GM18519 (cell line): Measurements from ENCODE around the gene NCOA3.

ENCODE experiments used
- ATAC-seq: cut with Tn5 transposase; IDR thresholded peaks from one replicate; pipeline ENCODE4 v1.9.1; 2021; ENCODE audit warnings: mild to moderate bottlenecking, moderate library complexity; ENCODE audit not compliant: unreplicated experiment, low FRiP score

NCOA3 gene

DNA sequence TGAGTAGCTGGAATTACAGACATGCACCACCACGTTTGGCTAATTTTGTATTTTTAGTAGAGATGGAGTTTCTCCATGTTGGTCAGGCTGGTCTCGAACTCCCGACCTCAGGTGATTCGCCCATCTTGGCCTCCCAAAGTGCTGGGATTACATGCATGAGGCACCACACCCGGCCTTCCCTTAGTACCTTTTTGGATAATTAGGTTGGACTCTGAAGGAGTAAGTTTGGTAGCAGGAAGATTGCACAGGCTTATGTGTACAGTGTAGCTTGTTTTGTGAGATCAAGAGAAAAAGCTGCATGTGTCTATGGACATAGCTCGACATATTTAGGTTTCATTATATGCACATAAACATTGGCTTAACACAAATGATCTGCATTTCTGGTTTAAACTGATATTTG is 116.8 kb downstream of the NCOA3 start:
- no peak for ATAC-seq

DNA sequence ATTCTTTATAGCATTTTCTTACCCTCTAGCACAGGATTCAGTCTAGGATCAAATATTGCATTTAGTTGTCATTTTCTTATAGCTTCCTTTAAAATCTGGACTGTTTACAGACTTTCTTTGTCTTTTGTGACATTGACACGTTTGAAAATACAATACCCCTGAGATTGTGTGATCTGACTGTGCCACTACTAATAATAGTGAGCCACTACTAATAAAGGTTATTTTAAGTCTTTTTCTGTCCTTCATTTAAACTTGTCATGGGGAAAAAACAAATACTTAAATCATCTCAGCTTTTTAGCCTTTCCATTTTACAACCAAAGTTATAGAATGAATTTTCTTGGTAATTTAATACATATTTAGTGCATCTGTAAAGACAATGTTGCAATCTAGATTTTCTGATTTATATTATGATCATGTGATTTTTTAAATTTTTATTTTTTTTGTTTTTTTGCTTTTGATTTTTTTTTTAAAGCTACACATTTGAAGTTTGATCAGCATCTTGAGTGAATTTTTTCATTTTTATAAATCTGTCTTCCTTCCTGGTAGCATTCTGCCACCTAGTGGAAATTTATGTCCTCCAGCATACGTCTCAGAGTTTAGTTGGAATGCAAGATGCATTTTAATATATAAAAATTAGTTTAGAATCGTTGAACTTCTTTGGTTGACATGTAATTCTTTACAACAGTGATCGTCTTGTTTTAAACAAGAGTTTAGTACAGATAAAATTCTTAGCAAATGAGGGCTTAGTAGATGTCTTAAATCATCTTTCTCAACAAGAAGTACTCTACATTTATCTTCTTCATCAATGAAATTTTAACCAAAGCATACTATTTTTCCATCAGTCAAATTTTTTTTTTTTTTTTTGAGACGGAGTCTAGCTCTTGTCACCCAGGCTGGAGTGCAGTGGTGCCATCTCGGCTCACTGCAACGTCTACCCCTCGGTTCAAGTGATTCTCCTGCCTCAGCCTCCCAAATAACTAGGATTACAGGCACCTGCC is 119.4 kb downstream of the NCOA3 start:
- ATAC-seq = no peak

DNA sequence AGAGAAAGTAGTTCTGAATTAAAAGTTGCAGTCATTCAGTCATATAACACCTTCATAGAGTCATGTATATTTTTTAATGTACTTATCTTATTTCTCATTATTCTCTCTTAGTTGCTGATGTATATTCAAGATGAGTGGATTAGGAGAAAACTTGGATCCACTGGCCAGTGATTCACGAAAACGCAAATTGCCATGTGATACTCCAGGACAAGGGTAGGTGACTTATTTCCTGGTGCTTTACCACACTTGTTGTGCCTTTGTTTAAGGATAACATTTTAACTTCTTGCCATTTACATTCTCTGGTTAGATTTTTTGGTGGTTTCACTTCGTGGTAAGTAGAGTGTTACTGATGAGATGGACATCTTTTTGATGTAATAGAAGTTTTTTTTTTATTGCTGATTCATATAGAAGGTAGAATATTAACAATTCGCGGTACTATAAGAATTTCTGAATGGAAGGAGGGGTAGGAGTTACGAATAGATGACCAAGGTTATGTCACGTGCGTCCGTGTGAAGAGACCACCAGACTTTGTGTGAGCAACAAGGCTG is 120.5 kb downstream of the NCOA3 start:
- no peak for ATAC-seq

DNA sequence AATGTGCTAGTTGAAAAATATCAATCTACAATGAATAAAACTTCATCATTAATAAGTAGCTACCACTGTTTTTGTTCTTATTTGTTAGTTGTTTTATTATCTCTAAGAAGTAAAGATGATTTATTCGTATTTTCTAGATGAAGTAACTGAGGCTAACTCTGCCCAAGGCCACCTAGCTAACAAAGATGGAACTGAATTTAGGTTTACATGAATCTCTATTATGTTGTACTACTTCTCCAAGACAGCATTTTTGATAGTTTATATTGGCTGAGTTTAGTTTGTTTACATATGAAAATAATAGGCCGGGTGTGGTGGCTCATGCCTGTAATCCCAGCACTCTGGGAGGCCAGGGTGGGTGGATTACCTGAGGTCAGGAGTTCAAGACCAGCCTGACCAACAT is 121.5 kb downstream of the NCOA3 start:
- no peak for ATAC-seq

DNA sequence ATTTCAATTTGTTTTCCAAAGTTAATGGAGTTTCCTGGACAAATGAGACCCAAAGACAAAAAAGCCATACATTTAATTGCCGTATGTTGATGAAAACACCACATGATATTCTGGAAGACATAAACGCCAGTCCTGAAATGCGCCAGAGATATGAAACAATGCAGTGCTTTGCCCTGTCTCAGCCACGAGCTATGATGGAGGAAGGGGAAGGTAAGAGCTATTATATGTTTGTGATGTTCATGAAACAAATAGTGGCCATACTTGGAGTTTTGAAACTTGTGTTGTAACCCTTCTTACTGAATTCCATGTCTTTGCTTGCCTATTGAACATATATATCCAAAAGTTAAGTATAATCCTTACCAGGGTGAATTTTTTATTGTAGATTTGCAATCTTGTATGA is 125.9 kb downstream of the NCOA3 start:
- ATAC-seq = no peak

DNA sequence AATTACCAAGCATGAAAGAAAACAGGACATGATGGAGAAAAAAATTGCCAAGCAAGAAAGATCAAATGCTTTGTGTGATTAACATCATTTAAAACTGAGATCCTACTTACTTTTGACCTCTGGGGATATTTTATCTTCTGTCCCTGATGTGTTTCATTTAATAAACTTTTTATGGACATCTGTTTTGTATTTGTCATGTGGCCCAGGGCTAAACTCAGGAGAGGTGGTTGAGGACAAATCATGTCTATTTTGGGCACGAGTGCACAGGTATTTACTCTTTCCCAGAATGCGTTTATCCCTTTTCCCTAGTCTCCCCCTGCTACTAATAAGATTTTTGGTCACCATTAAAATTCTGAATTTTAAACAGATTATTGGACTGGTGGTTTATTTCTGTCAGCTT is 128.2 kb downstream of the NCOA3 start:
- no peak for ATAC-seq

DNA sequence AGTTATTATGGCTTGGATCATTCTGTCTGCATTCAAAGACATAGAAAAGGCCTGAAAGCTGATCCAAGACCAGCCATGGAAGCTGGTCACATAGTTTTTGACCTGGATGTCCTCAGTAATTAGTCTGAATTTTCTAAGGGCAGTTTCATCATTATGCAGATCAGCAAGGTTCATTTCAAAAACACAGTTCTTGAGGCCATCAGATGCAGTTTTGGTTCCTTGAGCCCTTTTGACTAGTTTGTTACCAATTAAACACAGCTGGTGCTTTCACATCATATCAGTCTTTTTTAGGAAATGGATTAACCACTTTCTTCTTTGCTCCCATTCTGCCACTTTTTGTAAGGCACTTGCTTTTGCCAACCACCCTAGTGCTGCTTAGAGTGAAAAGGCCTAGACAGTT is 129.4 kb downstream of the NCOA3 start:
- ATAC-seq = no peak

DNA sequence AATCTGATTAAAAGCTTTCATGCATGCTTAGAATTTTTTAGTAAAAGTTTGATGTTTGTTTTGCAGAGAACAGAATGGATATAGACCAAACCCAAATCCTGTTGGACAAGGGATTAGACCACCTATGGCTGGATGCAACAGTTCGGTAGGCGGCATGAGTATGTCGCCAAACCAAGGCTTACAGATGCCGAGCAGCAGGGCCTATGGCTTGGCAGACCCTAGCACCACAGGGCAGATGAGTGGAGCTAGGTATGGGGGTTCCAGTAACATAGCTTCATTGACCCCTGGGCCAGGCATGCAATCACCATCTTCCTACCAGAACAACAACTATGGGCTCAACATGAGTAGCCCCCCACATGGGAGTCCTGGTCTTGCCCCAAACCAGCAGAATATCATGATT is 133.6 kb downstream of the NCOA3 start:
- no peak for ATAC-seq

DNA sequence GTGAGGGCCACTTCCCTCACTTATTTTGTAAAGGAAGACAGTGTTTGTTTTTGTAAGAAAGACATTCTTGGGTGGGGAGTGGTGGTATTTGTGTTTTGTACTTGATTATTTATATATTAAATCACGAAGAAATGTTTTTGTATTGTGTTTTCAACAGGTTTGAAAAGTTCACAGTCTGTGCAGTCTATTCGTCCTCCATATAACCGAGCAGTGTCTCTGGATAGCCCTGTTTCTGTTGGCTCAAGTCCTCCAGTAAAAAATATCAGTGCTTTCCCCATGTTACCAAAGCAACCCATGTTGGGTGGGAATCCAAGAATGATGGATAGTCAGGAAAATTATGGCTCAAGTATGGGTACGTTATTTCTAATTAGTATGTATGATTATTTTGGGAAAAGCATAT is 137.2 kb downstream of the NCOA3 start:
- ATAC-seq = no peak

DNA sequence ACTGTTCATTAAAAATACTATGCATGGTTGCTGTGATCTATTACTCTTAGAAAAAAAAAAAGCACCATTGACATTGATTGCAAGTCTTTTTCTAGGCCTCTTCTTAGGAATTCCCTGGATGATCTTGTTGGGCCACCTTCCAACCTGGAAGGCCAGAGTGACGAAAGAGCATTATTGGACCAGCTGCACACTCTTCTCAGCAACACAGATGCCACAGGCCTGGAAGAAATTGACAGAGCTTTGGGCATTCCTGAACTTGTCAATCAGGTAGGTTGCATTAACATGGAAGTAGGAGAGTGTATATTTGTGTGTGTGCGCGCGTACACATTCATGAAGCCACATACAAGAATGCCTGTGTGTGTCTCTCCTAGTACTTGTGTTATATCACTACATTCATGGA is 140.4 kb downstream of the NCOA3 start:
- ATAC-seq = no peak

DNA sequence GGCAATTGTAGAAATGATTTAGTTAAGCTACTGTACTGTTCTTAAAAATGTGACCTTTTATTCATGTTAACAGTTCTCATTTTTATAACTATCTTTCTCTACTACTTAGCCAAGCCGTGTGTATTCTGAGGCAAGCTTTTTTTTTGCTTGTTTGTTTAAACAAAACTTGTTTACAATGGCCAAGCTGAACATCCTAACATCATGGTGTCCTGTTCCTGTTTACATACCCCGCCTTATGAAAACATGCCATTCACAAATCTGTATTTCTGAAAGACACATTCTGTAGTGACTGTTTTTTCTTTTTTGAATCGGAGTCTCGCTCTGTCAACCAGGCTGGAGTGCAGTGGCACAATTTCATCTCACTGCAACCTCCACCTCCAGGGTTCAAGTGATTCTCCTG is 140.9 kb downstream of the NCOA3 start:
- no peak for ATAC-seq

DNA sequence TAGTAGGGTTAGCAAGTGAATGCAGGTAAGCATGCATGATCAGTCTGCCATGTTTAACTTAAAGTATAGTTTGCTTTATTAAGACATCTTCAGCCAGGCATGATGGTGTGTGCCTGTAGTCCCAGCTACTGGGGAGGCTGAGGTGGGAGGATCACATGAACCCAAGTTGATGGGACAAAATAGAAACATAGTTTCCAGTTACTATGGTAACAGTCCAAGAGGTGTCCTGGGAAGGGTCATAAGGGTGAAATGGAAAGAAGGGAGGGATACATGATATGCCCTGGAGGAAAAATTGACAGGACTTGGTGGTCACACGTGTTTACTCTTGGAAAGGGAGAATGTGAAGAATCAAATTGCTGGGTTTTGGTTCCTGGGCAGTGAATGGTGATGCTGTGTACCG is 143.9 kb downstream of the NCOA3 start:
- no peak for ATAC-seq

DNA sequence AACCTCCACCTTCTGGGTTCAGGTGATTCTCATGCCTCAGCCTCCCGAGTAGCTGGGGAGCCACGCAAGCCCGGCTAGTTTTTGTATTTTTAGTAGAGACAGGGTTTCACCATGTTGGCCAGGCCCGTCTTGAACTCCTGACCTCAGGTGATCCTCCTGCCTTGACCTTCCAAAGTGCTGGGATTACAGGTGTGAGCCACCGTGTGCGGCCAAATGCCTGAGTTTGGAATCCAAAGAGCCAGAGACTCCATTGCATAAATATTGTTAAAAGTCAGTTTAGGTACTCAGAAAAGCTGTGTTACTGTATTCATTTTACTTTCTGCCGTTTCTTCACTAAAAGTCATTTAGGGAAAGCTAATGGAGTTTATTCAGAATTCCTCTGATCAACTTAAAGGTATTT is 146.3 kb downstream of the NCOA3 start:
- no peak for ATAC-seq

DNA sequence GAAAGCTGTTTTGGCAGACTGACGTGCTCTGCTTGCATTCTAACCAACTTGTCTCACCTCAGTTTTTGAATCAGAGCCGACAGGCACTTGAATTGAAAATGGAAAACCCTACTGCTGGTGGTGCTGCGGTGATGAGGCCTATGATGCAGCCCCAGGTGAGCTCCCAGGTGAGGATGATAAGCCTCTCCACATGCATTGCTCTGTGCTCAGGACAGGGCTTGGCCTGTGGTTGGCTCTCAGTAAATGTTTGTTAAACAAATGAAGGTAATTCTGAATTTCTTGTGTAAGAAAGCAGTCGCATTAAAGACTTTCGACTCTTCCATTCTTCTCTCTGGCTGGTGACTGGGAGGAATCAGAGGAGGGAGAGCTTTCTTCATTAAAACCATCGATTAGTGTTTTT is 147.3 kb downstream of the NCOA3 start:
- ATAC-seq = no peak

DNA sequence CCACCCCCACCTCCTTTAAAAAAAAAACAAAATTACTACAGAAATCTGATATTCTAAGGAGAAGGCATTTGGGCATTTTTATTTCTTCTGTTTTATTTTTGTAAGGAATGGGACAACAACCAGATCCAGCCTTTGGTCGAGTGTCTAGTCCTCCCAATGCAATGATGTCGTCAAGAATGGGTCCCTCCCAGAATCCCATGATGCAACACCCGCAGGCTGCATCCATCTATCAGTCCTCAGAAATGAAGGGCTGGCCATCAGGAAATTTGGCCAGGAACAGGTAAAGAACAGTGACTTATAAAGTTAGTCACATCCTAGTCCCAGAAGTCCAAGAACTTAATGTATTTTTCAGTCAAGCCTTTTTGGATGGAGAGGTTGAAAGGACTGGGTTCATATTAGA is 150.6 kb downstream of the NCOA3 start:
- ATAC-seq = no peak

DNA sequence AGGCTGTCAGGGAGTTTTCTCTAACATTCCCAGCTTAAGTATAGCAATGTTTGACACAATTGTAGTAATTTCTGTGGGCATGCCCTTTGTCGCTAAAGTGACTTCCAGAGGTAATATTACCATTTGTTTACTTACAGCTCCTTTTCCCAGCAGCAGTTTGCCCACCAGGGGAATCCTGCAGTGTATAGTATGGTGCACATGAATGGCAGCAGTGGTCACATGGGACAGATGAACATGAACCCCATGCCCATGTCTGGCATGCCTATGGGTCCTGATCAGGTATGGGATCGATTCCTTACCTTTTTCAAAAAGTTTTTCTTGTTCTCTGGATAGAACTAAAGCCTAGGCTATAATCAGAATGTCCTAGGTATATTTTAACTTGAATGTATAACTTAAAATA is 151.1 kb downstream of the NCOA3 start:
- no peak for ATAC-seq

DNA sequence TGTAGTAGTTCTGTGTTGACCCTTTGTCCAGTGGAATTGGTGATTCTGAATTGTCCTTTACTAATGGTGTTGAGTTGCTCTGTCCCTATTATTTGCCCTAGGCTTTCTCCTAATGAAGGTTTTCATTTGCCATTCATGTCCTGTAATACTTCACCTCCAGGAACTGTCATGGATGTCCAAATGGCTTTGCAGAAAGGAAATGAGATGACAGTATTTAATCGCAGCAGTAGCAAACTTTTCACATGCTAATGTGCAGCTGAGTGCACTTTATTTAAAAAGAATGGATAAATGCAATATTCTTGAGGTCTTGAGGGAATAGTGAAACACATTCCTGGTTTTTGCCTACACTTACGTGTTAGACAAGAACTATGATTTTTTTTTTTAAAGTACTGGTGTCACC is 152.2 kb downstream of the NCOA3 start:
- no peak for ATAC-seq

DNA sequence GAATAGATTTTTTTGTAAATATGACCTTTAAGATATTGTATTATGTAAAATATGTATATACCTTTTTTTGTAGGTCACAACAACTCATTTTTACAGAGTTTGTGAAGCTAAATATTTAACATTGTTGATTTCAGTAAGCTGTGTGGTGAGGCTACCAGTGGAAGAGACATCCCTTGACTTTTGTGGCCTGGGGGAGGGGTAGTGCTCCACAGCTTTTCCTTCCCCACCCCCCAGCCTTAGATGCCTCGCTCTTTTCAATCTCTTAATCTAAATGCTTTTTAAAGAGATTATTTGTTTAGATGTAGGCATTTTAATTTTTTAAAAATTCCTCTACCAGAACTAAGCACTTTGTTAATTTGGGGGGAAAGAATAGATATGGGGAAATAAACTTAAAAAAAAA is 152.7 kb downstream of the NCOA3 start:
- ATAC-seq = no peak

DNA sequence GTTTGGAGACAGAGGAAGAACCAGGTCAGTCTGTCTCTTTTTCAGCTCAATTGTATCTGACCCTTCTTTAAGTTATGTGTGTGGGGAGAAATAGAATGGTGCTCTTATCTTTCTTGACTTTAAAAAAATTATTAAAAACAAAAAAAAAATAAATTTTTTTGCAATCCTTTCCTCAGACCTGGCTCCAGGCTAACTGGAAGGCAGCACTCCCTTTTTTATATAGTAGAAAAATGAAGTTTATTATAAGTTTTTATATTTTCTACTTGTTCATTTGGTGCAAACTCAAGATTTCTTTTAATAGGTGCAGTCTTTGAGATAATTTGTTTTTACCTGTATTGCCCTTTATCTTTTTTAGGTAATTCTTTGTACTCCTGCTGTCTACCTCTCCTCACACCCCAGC is 153.9 kb downstream of the NCOA3 start:
- no peak for ATAC-seq

DNA sequence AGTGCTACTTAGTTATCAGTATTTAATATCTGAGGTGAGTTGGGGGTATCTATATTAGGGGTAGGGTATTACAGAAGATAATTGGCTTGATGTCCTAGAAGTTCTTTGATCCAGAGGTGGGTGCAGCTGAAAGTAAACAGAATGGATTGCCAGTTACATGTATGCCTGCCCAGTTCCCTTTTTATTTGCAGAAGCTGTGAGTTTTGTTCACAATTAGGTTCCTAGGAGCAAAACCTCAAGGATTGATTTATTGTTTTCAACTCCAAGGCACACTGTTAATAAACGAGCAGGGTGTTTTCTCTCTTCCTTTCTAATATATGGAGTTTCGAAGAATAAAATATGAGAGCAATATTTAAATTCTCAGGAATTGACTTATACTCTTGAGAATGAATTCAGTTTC is 154.6 kb downstream of the NCOA3 start:
- ATAC-seq = no peak

DNA sequence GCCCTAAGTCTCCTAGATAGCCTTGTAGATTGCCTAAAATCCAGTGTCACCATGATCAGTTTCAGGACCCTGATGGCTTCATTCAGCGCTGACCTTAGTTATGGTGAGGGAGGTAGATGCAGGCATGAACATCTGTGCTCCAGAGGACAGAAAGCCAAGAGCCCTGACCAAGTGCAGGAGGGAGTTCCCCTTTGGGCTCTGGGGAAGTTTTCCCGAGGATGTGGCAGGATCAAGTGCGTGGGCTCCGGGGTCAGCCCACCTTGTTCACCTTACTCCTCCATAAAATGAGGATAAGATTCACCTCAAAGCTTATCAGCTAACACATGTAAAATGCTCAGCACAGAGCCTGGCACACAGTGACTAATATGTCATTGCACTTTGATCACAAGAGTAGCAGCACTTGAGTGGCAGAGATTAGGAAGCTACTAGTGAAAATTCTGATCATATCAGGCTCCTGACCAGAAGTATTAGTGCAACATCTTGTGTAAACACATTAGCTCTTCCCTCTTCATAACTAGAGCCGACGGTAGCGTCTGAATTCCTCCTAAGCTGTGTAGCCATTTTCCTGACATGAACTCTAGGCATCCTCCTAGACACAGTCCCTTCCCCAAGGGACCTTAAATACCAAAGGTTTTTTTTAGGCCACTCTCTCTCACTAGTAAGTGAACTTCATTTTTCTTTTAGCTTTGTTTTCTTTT is 158.4 kb downstream of the NCOA3 start:
- no peak for ATAC-seq

DNA sequence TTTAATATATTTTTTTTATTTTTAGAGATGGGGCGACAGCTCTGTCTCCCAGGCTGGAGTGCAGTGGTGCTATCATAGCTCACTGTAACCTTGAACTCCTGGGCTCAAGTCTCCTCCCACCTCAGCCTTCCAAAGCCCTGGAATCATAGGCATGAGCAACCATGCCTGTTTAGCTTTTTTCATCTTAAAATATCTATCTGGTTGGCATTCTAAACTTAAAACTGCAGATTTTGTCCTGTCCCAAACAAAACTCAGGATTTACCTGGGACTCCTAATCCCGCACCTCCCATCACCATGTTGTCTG is 158.9 kb downstream of the NCOA3 start:
- no peak for ATAC-seq
